HepG2 (cell line): ENCODE data around the gene SLC7A8. TPM values are rescaled to one million over a fixed set of nuclear protein-coding genes. Genes with fewer than 3 reads are reported as not detected.

Source experiments
- FOSL2 ChIP-seq: sonication (generic); formaldehyde crosslinking; IDR thresholded peaks from 2 replicates; pipeline ENCODE4 v1.4.0; 2020; ENCODE audit warnings: missing genetic modification reagents
- FOXM1 ChIP-seq: sonication (generic); formaldehyde crosslinking; IDR thresholded peaks from 2 replicates; pipeline ENCODE4 v1.5.0; 2020; ENCODE audit warnings: missing genetic modification reagents
- FOXO1 ChIP-seq: sonication (generic); formaldehyde crosslinking; IDR thresholded peaks from 2 replicates; pipeline ENCODE4 v1.4.0; 2020; ENCODE audit warnings: missing genetic modification reagents
- NR1H2 ChIP-seq: sonication (generic); formaldehyde crosslinking; IDR thresholded peaks from 2 replicates; pipeline ENCODE4 v1.8.1; 2022; ENCODE audit warnings: low read depth, missing genetic modification reagents, borderline replicate concordance
- ZNF331 ChIP-seq: sonication (generic); formaldehyde crosslinking; IDR thresholded peaks from 2 replicates; pipeline ENCODE4 v1.4.0; 2020; ENCODE audit warnings: missing genetic modification reagents
- ZNF333 ChIP-seq: sonication (generic); formaldehyde crosslinking; IDR thresholded peaks from 2 replicates; pipeline ENCODE4 v1.4.0; 2020; ENCODE audit warnings: mild to moderate bottlenecking, missing genetic modification reagents, borderline replicate concordance
- ZZZ3 ChIP-seq: sonication (generic); formaldehyde crosslinking; IDR thresholded peaks from 2 replicates; pipeline ENCODE4 v1.4.0; 2020; ENCODE audit warnings: missing genetic modification reagents, mild to moderate bottlenecking, borderline replicate concordance
- polyA plus RNA-seq, 8 experiments: library from polyadenylated mRNA; depleted of rRNA in 3 of 8; stranded (reverse) in 7 of 8; unstranded in 1 of 8; fragments of >200 nt; fragmentation: Illumina TruSeq in 4 of 8; extraction: Trizol in 4 of 8; gene quantifications; 2 replicates each; pipeline versions ENCODE4 v1.2.1 to v1.2.3, GENCODE V29; 2011 to 2016; ENCODE audit warnings: low read depth in 4 of 8, missing spikeins in 1 of 8, mixed read lengths in 1 of 8; ENCODE audit not compliant: insufficient read depth in 1 of 8
- total RNA-seq, 5 experiments: library from RNA; depleted of rRNA; stranded (reverse); fragments of >200 nt; fragmentation: Illumina TruSeq; extraction: Trizol; gene quantifications; 2 replicates each; pipeline ENCODE4 v1.2.3, GENCODE V29; 2016; ENCODE audit warnings: low read depth in 1 of 5
- TF ChIP-seq, protein P1 (sequence below): sonication (generic); formaldehyde crosslinking; IDR thresholded peaks from 2 replicates; pipeline ENCODE4 v1.5.0; 2020; ENCODE audit warnings: mild to moderate bottlenecking, missing genetic modification reagents, borderline replicate concordance
- TF ChIP-seq, protein P2 (sequence below): IDR thresholded peaks from 2 replicates; pipeline ENCODE4 v1.6.1; 2016; ENCODE audit warnings: mild to moderate bottlenecking
- TF ChIP-seq, protein P3 (sequence below): IDR thresholded peaks from 2 replicates; pipeline ENCODE4 v1.6.1; 2016; ENCODE audit warnings: missing genetic modification reagents, missing compliant biosample characterization

SLC7A8 gene
- total and polyA plus RNA-seq, 2 of the 13 experiments (the other 11 are each of a cell fraction or from before 2014, with no cell fraction given) = 0.25 TPM; not detected in 1

DNA sequence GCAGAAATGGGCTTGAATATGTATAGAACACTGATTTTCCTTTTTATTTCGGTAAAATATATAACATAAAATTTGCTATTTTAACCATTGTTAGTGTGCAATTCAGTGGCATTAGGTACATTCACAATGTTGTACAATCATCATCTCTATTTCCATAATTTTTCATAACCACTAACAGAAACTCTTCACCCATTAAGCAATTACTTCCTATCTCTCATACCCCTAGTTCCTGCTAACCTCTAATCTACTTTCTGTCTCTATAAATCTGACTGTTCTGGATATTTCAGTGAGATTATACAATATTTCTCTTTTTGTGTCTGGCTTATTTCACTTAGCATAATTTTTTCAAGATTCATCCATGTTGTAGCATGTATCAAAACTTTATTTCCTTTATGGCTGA, 45.4 kb upstream of the SLC7A8 start (continued):
- TF ChIP-seq, protein P1, sequence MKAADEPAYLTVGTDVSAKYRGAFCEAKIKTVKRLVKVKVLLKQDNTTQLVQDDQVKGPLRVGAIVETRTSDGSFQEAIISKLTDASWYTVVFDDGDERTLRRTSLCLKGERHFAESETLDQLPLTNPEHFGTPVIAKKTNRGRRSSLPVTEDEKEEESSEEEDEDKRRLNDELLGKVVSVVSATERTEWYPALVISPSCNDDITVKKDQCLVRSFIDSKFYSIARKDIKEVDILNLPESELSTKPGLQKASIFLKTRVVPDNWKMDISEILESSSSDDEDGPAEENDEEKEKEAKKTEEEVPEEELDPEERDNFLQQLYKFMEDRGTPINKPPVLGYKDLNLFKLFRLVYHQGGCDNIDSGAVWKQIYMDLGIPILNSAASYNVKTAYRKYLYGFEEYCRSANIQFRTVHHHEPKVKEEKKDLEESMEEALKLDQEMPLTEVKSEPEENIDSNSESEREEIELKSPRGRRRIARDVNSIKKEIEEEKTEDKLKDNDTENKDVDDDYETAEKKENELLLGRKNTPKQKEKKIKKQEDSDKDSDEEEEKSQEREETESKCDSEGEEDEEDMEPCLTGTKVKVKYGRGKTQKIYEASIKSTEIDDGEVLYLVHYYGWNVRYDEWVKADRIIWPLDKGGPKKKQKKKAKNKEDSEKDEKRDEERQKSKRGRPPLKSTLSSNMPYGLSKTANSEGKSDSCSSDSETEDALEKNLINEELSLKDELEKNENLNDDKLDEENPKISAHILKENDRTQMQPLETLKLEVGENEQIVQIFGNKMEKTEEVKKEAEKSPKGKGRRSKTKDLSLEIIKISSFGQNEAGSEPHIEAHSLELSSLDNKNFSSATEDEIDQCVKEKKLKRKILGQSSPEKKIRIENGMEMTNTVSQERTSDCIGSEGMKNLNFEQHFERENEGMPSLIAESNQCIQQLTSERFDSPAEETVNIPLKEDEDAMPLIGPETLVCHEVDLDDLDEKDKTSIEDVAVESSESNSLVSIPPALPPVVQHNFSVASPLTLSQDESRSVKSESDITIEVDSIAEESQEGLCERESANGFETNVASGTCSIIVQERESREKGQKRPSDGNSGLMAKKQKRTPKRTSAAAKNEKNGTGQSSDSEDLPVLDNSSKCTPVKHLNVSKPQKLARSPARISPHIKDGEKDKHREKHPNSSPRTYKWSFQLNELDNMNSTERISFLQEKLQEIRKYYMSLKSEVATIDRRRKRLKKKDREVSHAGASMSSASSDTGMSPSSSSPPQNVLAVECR (CRISPR knock-in tag) = no peak
- TF ChIP-seq FOSL2 (CRISPR knock-in tag) (no peak), ZZZ3 (CRISPR knock-in tag) (no peak), FOXO1 (no peak), ZNF331 (CRISPR knock-in tag) (no peak), FOXM1 (CRISPR knock-in tag) (no peak), NR1H2 (CRISPR knock-in tag) (no peak), ZNF333 (CRISPR knock-in tag) (no peak)
- TF ChIP-seq, protein P2, sequence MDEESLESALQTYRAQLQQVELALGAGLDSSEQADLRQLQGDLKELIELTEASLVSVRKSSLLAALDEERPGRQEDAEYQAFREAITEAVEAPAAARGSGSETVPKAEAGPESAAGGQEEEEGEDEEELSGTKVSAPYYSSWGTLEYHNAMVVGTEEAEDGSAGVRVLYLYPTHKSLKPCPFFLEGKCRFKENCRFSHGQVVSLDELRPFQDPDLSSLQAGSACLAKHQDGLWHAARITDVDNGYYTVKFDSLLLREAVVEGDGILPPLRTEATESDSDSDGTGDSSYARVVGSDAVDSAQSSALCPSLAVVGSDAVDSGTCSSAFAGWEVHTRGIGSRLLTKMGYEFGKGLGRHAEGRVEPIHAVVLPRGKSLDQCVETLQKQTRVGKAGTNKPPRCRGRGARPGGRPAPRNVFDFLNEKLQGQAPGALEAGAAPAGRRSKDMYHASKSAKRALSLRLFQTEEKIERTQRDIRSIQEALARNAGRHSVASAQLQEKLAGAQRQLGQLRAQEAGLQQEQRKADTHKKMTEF (CRISPR knock-in tag) = no peak
- TF ChIP-seq, protein P3, sequence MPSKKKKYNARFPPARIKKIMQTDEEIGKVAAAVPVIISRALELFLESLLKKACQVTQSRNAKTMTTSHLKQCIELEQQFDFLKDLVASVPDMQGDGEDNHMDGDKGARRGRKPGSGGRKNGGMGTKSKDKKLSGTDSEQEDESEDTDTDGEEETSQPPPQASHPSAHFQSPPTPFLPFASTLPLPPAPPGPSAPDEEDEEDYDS = no peak
